Measurements from ENCODE around the gene CNNM2.

DNA sequence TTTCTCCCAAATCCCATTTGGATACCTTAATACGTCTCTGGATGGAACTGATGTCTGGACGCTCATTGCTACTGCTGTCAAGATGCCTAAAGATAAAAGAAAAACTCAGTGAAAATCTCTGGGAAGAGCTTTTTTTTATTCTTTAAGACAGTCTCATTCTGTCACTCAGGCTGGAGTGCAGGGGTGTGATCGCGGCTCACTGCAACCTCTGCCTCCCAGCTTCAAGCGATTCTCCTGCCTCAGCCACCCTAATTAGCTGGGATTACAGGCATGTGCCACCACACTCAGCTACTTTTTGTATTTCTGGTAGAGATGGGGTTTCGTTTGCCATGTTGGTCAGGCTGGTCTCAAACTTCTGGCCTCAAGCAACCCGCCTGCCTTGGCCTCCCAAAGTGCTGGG lies 172.8 kb downstream of the CNNM2 start:
- TF ChIP-seq, protein P1, sequence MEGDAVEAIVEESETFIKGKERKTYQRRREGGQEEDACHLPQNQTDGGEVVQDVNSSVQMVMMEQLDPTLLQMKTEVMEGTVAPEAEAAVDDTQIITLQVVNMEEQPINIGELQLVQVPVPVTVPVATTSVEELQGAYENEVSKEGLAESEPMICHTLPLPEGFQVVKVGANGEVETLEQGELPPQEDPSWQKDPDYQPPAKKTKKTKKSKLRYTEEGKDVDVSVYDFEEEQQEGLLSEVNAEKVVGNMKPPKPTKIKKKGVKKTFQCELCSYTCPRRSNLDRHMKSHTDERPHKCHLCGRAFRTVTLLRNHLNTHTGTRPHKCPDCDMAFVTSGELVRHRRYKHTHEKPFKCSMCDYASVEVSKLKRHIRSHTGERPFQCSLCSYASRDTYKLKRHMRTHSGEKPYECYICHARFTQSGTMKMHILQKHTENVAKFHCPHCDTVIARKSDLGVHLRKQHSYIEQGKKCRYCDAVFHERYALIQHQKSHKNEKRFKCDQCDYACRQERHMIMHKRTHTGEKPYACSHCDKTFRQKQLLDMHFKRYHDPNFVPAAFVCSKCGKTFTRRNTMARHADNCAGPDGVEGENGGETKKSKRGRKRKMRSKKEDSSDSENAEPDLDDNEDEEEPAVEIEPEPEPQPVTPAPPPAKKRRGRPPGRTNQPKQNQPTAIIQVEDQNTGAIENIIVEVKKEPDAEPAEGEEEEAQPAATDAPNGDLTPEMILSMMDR (IDR thresholded peaks at IDR 0.05; ENCODE audit: insufficient read depth, low read length, poor library complexity, severe bottlenecking): no peak
- no peak for TF ChIP-seq EZH2phosphoT487 (conservative IDR thresholded peaks at IDR 0.05; ENCODE audit: low read length)

Measured in SU-DHL-6 (cell line).